Fibroblast of skin of abdomen (primary cell): Measurements from ENCODE around the gene FMNL2.
"Not testable (repeated sequence)": the region's sequence is repeated elsewhere in the genome, so short reads cannot be mapped to it uniquely, and the experiment has no call there.

ENCODE experiments used
- DNase-seq: peaks from one replicate; pipeline ENCODE4 v3.0.0-alpha.2; 2013

The FMNL2 gene

DNA sequence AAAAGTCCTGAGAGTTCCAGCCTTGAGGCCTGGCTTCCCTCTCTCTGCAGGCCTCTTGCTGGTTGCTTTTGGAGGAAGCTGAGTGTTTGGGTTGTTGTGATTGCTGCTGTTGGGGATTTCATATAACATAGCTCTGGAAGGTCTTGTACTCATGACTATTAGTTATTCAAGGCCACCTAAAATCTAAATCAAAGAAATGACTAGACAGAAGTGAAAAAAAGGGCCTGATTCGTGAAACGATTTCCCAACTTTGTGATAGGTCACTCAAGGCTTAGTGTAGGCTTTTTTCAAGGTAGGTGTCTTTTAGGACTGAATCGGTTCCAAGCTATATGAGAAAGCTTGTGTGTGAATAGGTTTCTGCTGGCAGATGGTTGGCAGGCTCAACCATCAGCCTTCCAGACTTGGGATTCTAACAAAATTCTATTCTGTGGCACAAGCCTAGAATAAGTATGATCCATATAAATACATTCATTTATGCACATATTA lies 164.4 kb downstream of the FMNL2 start:
- DNase-seq: no peak

DNA sequence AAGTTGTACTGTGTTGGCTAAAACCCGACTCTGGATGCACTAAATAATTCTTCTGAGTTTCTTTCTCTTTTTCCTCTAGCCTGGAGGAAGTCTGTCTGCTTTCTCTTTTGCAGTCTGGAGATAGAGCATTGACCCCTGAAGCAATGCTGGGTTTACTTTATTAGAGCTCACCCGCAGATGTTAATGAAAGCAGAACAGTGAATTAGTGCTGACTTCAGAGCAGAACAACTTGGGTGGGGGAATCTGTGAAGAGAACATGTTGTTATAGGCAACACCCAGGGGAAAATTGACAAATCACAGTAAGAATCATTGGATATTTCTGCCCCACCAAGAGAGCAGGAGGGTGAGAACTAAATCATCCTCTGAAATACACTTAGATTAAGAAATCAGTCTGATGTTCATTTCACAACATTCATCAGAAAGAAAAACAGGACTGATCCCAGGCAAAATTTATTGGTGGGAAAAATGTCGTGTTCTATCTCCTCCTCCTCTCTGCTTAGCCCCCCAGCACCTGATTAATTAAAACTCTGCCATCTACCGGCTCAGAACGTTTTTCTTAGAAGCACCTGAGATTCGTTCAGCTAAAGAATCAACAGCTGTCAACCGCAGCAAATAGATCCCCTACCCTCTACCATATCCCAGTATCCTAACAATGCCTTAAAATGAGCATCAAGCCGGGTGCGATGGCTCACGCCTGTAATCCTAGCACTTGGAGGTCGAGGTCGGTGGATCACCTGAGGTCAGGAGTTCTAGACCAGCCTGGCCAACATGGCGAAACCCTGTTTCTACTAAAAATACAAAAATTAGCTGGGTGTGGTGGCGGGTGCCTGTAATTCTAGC lies 165.1 kb downstream of the FMNL2 start:
- DNase-seq: peak; percentile 51

- DNase-seq: no peak
Measured at GRCh38 chr2:152500772-152501171, 165.8 kb downstream of the FMNL2 start.

DNA sequence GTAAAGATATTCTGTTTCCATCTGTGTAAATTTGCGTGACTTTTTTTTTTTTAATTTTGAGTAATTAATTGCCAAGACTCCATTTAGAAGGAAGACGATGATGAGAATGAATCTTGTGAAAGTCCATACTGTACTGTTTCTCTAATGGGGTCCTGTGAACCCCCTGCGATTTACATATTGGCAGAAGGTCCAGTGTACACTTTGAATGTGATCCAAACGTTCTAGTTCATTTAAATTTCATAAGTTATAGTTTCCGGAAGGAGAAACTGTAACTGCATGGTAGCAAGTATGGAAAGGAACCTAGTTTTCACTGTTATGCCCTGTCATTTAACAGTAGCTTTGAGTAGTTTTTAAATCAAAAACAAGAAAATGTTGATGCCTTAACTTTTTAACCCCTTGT lies 166.7 kb downstream of the FMNL2 start:
- no peak for DNase-seq

DNA sequence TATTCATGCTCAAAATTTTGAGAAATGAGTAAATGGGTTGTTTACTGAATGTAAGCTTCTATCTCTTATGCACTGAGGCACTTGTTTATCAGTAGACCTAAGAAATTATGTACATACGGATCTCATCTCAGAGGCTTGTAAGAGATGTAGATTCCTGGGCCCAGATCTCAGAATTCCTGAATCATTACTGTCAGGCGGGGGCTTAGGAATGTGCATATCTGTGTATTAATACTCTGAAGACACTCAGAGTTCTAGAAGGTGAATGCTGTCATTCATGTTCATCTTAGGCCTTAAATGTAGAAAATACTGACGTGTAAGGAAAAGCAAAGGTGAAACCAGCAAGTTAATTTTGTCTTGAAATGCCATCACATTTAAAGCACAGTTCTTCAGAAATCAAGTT lies 169.6 kb downstream of the FMNL2 start:
- DNase-seq: peak; percentile 59

- DNase-seq: no peak
Measured at GRCh38 chr2:152505495-152505906, 170.5 kb downstream of the FMNL2 start.

DNA sequence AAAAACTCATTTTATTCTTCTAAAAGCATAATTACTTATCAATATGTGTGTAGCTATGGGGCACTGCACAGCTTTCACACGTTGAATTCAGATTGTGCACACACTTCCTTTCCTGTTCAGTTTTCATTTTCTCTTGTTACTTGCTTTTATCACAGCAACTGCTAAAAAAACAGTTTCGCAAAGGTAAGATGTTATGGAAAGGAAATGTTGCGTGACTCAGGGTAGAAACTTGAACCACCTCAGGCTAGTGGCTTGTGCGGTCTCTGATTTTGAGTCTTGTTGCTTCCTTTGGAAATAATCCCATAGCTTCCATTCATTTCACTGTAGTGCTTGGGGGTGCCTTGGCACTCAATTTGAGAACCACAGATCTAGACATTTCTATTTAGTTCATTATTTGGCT lies 171.9 kb downstream of the FMNL2 start:
- no peak for DNase-seq

- DNase-seq: no peak
Measured at GRCh38 chr2:152507907-152508306, 172.9 kb downstream of the FMNL2 start.

- peak; percentile 66 for DNase-seq
Measured at GRCh38 chr2:152508446-152508845, 173.5 kb downstream of the FMNL2 start.

GRCh38 chr2:152509772-152510491 lies 175.0 kb downstream of the FMNL2 start:
- no peak for DNase-seq

DNA sequence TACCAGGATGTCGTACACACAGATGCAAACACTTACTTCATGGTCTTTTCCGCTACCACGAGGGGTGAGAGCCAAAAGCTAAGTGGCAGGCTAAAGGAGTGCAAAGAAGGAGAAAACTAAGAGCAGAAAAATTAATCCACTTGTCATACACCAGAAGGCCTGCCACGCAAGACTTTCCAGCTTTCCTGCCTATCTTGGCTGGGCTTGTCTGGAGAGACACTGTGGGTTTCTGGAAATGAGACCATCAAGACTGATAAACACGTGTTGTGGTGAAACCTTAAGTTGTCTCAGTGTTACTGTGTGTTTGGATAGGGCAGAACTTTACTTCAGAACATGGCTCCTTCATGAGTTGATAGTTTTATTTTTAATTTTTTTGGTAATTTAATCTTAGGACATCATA lies 175.6 kb downstream of the FMNL2 start:
- no peak for DNase-seq

GRCh38 chr2:152511981-152512380 lies 177.0 kb downstream of the FMNL2 start:
- DNase-seq: no peak

DNA sequence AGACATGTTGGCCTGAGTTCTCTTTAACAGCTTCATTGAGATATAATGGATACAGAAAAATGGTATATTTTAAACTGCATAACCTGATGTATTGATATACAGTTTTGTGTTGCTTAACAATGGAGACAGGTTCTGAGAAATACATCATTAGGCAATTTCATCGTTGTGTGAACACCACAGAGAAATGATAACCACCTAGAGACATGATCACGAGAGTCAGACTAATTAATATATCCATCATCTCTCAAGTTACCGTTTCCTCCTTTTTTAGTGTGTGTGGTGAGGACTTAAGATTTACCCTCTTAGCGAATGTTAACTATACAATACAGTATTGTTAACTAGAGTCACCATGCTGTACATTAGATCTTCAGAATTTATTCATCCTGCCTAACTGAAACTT lies 178.1 kb downstream of the FMNL2 start:
- DNase-seq: no peak

DNA sequence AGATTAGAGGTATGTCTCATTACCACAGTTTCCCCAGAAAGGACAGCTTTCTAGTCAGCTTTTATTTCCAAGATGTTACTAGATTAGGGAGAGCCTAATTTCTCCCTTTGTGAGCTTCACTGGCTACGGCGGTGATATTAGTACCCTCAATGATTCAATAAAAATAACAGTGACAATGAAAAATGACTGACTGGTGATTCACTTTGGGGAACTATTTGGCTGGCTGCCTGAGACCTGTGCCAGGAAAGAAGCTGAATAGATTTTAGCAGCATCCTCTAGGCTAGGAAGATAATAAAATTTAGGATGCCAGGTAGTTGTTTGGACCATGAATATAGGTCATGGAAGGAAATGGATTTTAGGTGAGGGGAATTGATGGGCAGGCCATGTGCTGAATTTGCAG lies 178.7 kb downstream of the FMNL2 start:
- DNase-seq: peak; percentile 70

- DNase-seq: no peak
Measured at GRCh38 chr2:152518034-152518433, 183.1 kb downstream of the FMNL2 start.

DNA sequence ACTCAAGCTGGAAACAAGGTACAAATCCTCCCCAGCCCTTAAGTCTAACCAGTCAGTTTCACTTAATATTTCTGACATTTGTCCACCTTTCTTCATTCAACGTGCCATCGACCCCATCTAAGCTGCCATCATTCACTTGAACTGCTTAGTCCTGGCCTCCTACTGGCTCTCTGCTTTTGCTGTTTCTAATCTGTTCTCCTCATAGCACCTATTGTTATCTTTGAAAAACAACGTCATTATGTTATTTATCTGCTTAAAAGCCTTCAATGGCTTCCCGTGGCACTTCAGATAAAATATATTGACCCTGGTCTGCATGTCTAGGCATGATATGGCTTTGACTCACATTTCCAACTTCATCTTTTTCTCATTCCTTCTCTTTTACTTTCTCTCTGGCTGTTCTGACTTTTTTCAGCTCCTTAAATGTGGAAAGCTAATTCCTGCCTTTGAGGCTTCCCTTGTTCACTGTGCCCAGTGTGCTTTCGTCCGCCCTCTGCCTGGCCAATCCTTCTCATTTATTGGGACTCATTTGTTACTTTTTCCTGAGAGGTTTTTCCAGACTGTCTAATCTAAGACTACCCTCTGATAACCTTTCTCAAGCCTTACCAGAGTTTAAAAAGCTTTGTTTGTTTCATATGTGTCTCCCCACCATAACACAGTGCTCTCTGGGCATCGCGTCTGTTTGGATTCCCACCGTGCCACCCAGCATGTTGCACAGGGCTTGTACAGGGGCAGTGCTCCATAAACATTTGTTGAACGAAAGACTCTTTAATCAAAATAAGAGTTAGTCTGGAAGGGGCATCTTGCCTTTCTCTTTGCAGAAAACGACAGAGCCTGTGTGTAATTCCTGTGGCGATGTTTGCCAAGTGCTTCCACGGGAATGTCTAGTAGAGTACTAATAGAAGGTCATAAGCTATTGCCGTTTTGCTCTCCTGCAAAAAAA lies 183.9 kb downstream of the FMNL2 start:
- DNase-seq: no peak

GRCh38 chr2:152519581-152519952 lies 184.6 kb downstream of the FMNL2 start:
- DNase-seq: no peak

DNA sequence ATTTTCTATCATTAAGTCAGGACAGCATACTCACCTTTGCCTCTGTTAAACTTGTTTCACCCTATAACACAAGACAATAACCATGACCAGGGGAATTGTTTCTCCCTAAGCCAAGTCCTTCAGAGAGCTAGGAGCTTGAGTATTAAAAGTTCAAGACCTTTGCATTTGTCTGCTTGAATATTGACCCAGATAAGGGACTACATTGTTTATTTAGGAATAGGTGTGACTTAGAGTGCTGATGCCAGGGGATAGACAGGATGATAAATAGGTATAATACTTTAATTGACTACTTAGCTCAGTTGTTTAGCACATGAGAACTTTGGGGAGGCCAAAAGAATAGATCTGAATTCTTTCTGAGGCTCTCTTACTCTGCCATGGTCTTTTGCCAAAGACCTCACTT lies 185.8 kb downstream of the FMNL2 start:
- DNase-seq: no peak

- not testable (repeated sequence) for DNase-seq
Measured at GRCh38 chr2:152522446-152522845, 187.5 kb downstream of the FMNL2 start.

- peak; percentile 70 for DNase-seq
Measured at GRCh38 chr2:152523091-152523490, 188.1 kb downstream of the FMNL2 start.

DNA sequence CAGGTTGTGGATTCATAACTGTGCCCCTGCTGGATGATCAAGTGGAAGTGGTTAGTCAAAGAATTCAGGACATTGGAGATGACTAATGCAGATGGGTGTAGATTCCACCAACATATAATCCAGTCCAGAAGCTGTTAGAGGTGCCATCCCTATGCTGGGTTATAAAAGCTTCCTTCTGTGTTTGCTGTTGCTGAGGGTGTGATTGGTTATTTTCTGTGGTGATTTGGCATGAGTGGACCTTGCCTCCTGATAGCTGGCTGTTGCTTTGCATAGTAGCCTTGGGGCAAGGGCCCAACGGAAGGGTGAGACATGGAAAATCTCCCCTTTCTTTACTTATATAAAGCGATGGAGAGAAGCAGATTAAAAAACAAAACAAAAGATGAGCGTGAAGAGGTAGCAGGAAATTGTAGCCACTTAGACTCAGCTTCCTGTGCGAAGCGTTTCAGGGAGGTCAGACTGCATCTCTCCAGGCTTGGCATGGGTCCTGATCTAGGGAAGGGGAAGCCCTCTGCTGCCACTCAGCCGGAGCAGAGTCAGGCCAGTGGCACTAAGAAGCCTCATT lies 190.4 kb downstream of the FMNL2 start:
- DNase-seq: peak; percentile 75

GRCh38 chr2:152529420-152530115 lies 194.6 kb downstream of the FMNL2 start:
- no peak for DNase-seq
